ENCODE measurements around the gene MEMO1. TPM values are rescaled to one million over a fixed set of nuclear protein-coding genes. Genes with fewer than 3 reads are reported as not detected.

MEMO1 gene
- total and polyA plus RNA-seq, 8 donors = 33.0 to 47.3 (median 38.1) TPM

DNA sequence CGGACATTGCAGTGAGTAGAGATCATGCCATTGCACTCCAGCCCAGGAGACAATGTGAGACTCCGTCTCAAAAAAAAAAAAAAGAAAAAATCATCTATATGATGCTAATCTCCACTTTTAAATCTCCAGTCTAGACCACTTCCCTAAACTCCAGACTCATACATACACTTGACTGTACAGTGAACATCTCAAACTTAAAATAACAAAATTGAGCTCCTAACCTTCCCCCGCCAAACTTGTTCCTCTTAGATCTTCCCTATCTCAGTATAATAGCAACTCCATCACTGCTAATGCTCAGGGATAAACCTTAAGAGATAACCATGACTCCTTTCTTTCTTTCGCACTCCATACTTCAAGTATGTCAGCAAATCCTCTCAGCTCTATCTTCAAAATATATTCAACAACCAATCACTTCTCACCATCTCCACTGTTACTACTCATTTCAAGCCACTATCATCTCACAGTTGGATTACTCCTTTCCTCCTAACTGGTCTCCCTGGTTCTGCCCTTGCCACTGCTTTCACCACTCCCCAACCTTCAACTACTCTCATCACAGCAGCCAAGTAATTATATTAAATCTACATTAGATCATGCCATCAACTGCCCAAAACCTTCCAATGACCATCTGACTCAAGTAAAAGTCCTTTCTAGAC, 12.0 kb downstream of the MEMO1 start:
- DNase-seq (no peak), ATAC-seq (no peak)
- Histone ChIP-seq H3K9me3 (no peaks in the 10 kb centered on the region), H3K4me3 (no peak overlapping the region), H3K27me3 (no peaks in the 10 kb centered on the region), H3K4me1 (peaks cover 0 to 16% of the 10 kb centered on the region in 2 donors), H3K27ac (no peak overlapping the region), H3K36me3 (no peaks in the 10 kb centered on the region)
- intact Hi-C loops (cut with DNase I) = no loop called here
- TF ChIP-seq, protein P1, sequence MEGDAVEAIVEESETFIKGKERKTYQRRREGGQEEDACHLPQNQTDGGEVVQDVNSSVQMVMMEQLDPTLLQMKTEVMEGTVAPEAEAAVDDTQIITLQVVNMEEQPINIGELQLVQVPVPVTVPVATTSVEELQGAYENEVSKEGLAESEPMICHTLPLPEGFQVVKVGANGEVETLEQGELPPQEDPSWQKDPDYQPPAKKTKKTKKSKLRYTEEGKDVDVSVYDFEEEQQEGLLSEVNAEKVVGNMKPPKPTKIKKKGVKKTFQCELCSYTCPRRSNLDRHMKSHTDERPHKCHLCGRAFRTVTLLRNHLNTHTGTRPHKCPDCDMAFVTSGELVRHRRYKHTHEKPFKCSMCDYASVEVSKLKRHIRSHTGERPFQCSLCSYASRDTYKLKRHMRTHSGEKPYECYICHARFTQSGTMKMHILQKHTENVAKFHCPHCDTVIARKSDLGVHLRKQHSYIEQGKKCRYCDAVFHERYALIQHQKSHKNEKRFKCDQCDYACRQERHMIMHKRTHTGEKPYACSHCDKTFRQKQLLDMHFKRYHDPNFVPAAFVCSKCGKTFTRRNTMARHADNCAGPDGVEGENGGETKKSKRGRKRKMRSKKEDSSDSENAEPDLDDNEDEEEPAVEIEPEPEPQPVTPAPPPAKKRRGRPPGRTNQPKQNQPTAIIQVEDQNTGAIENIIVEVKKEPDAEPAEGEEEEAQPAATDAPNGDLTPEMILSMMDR (IDR thresholded peaks at IDR 0.05) = no peak

DNA sequence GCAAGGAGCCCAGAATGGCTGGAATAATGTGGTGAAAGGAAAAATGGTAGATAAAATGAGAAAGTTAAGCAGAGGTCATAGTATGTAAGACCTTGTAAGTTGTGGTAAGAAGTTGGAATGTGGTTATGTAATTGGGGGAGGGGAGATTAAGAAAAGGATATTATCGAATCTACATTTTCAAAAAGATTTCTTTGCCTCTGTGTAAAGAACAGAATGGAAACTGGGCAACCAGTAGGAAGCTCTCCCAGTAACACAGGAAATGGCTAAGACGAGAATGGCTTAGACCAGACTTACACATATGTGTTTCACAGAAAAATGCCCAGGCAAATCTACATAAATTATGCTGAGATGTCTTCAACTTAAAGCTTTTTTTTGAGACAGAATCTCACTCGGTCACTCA, 13.2 kb downstream of the MEMO1 start:
- Histone ChIP-seq H3K4me1 (peaks cover 0 to 16% of the 10 kb centered on the region in 2 donors), H3K27me3 (no peaks in the 10 kb centered on the region), H3K36me3 (no peaks in the 10 kb centered on the region), H3K4me3 (no peak overlapping the region), H3K27ac (no peak overlapping the region), H3K9me3 (no peaks in the 10 kb centered on the region)
- TF ChIP-seq, protein P1 (IDR thresholded peaks at IDR 0.05) = no peak
- ATAC-seq = no peak
- no peak for DNase-seq
- intact Hi-C loops (cut with DNase I) = no loop called here

DNA sequence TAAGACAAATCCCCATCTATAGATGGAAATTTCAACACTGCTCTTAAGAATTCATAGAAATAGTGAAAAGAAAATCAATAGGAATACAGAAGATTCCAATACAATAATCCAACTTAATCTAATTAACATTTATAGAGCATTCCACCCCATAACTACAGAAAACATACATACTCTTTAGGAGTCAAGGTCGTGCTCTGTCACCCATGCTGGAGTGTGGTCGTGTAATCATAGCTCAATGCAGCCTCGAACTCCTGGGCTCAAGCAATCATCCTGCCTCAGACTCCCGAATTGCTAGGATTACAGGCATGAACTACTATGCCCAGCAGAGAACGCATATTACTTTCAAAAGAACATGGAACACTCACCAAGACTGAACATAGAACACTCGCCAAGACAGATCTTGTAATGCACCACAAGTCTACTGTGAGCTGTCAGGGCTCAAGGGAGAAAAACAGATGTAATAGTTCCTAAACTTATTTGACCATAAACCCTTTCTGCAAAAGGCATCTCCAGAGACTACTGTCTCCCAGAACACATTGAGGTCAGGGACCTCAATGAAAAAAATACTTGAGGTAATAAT, 14.1 kb downstream of the MEMO1 start:
- H3K27ac ChIP-seq = no peak overlapping the region
- peaks cover 0 to 16% of the 10 kb centered on the region in 2 donors for H3K4me1 ChIP-seq
- ATAC-seq (no peak), DNase-seq (no peak)
- no peaks in the 10 kb centered on the region for H3K36me3 ChIP-seq
- H3K4me3 ChIP-seq = no peak overlapping the region
- intact Hi-C loops (cut with DNase I) = no loop called here
- no peaks in the 10 kb centered on the region for H3K9me3 ChIP-seq
- no peaks in the 10 kb centered on the region for H3K27me3 ChIP-seq
- TF ChIP-seq, protein P1 (IDR thresholded peaks at IDR 0.05) = no peak

DNA sequence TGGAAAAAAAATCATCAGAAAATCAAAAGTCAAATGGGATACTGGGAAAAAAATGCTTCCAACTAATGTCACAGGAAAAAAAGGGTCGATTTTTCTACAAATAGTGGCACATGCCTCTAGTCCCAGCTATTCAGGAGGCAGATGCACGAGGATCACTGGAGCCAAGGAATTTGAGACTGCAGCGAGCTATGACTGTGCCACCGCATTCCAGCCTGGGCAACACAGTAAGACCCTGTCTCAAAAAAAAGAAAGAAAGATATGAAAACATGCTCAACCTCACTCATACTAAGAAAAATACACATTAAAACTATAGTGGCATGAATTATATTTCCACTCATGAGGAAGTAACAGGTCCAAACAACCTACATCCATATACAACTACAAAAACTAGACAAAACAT, 17.9 kb downstream of the MEMO1 start:
- TF ChIP-seq, protein P1 (IDR thresholded peaks at IDR 0.05) = no peak
- no peak overlapping the region for H3K27ac ChIP-seq
- H3K9me3 ChIP-seq = no peaks in the 10 kb centered on the region
- DNase-seq (no peak), ATAC-seq (no peak)
- H3K4me3 ChIP-seq = no peak overlapping the region
- no peaks in the 10 kb centered on the region for H3K27me3 ChIP-seq
- peaks cover 0 to 9% of the 10 kb centered on the region in 2 donors for H3K4me1 ChIP-seq
- intact Hi-C loops (cut with DNase I) = no loop called here
- no peaks in the 10 kb centered on the region for H3K36me3 ChIP-seq

DNA sequence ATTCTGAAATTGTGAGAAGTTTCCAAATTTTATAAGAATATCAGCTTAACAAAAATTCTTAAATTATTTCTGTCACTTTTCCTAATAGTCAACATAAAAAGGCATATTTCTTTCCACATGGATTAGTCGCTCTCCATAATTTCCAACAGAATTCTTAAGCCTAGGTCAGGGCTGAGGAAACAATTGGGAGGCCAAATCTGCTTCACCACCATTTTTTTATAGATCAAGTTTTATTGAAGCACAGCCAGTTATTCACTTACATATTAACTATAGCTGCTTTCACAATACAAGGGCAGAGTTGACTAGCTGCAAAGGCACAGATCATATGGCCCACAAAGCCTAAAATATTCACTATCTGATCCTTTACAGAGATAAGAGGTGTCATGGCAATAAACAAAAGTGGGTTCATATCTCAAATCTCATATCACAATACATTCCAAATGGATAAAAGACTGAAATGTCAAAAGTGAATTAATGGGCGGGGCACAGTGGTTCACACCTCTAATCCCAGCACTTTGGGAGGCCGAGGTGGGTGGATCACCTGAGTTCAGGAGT, 18.7 kb downstream of the MEMO1 start:
- no peak overlapping the region for H3K27ac ChIP-seq
- intact Hi-C loops (cut with DNase I) = no loop called here
- TF ChIP-seq, protein P1 (IDR thresholded peaks at IDR 0.05) = no peak
- H3K27me3 ChIP-seq = no peaks in the 10 kb centered on the region
- H3K4me3 ChIP-seq = no peak overlapping the region
- ATAC-seq (no peak), DNase-seq (no peak)
- no peaks in the 10 kb centered on the region for H3K36me3 ChIP-seq
- H3K4me1 ChIP-seq = peaks cover 0 to 10% of the 10 kb centered on the region in 2 donors
- no peaks in the 10 kb centered on the region for H3K9me3 ChIP-seq
